Mesenchymal stem cell (in vitro differentiated cells and primary cell): ENCODE results near the gene PTPRN2.

Source experiments
- DNase-seq: peaks from one replicate; pipeline ENCODE4 v3.0.0-alpha.2; 2013
- H2AFZ ChIP-seq: one replicate; pipeline ENCODE4 v1.6.1; 2013; ENCODE audit warnings: low read depth, mild to moderate bottlenecking, control low read depth, inconsistent platforms, low read length, moderate library complexity
- H2AK5ac ChIP-seq: 2 replicates; pipeline ENCODE4 v1.6.1; 2013; ENCODE audit warnings: low read length, moderate library complexity, mild to moderate bottlenecking, inconsistent platforms; ENCODE audit not compliant: severe bottlenecking
- H2BK120ac ChIP-seq: one replicate; pipeline ENCODE4 v1.6.1; 2013; ENCODE audit warnings: low read depth, mild to moderate bottlenecking, inconsistent platforms, low read length, moderate library complexity
- H2BK12ac ChIP-seq, 2 experiments: one replicate each; pipeline ENCODE4 v1.6.1; 2013; ENCODE audit warnings: inconsistent platforms in 2 of 2, low read length in 2 of 2, mild to moderate bottlenecking in 2 of 2, moderate library complexity in 2 of 2, control low read depth in 1 of 2
- H2BK15ac ChIP-seq: one replicate; pipeline ENCODE4 v1.6.1; 2013; ENCODE audit warnings: mild to moderate bottlenecking, low read depth, inconsistent platforms; ENCODE audit not compliant: poor library complexity, severe bottlenecking
- H2BK5ac ChIP-seq: 2 replicates; pipeline ENCODE4 v1.6.1; 2013; ENCODE audit warnings: low read depth, mild to moderate bottlenecking, low read length, control low read depth, inconsistent platforms; ENCODE audit not compliant: poor library complexity, severe bottlenecking
- H3K14ac ChIP-seq, 2 experiments: one replicate each; pipeline ENCODE4 v1.6.1; 2013; ENCODE audit warnings: inconsistent platforms in 2 of 2, low read length in 2 of 2, control low read depth in 1 of 2, mild to moderate bottlenecking in 1 of 2, moderate library complexity in 1 of 2
- H3K18ac ChIP-seq, 2 experiments: one replicate each; pipeline ENCODE4 v1.6.1; 2013; ENCODE audit warnings: inconsistent platforms in 2 of 2, low read length in 2 of 2, control low read depth in 1 of 2, low read depth in 1 of 2, mild to moderate bottlenecking in 1 of 2
- H3K23ac ChIP-seq, 2 experiments: one replicate each; pipeline ENCODE4 v1.6.1; 2013; ENCODE audit warnings: inconsistent platforms in 2 of 2, low read length in 2 of 2, mild to moderate bottlenecking in 2 of 2, moderate library complexity in 2 of 2, control low read depth in 1 of 2
- H3K27ac ChIP-seq: 2 replicates; pipeline ENCODE4 v1.5.1; 2013; ENCODE audit warnings: mild to moderate bottlenecking, moderate library complexity, low read length, control low read depth, inconsistent platforms; ENCODE audit not compliant: poor library complexity, severe bottlenecking
- H3K27me3 ChIP-seq, 2 experiments: 2 replicates each; pipeline versions ENCODE4 v1.6.1 to v1.7.0; 2013; ENCODE audit warnings: low read length in 2 of 2, mild to moderate bottlenecking in 2 of 2, moderate library complexity in 2 of 2, control low read depth in 1 of 2, inconsistent platforms in 1 of 2; ENCODE audit not compliant: control insufficient read depth in 1 of 2, insufficient read depth in 1 of 2
- H3K36me3 ChIP-seq, 2 experiments: 2 replicates each; pipeline versions ENCODE4 v1.6.1 to v1.7.0; 2013; ENCODE audit warnings: low read length in 2 of 2, control low read depth in 1 of 2, inconsistent platforms in 1 of 2, low read depth in 1 of 2, mild to moderate bottlenecking in 1 of 2; ENCODE audit not compliant: insufficient read depth in 2 of 2, control insufficient read depth in 1 of 2
- H3K4ac ChIP-seq, 2 experiments: one replicate each; pipeline ENCODE4 v1.6.1; 2013; ENCODE audit warnings: inconsistent platforms in 2 of 2, low read length in 2 of 2, mild to moderate bottlenecking in 2 of 2, moderate library complexity in 2 of 2, control low read depth in 1 of 2, low read depth in 1 of 2
- H3K4me1 ChIP-seq: 2 replicates; pipeline ENCODE4 v1.6.1; 2013; ENCODE audit warnings: low read depth, low read length, control low read depth; ENCODE audit not compliant: control insufficient read depth, insufficient read depth
- H3K4me2 ChIP-seq: 2 replicates; pipeline ENCODE4 v1.6.1; 2013; ENCODE audit warnings: low read length, mild to moderate bottlenecking, inconsistent platforms; ENCODE audit not compliant: poor library complexity, severe bottlenecking
- H3K4me3 ChIP-seq, 2 experiments: 2 replicates each; pipeline versions ENCODE4 v1.5.1 to v1.7.0; 2013; ENCODE audit warnings: low read length in 2 of 2, mild to moderate bottlenecking in 2 of 2, control low read depth in 1 of 2, low read depth in 1 of 2; ENCODE audit not compliant: insufficient read depth in 1 of 2
- H3K79me1 ChIP-seq: replicated peaks from 2 replicates; pipeline ENCODE4 v1.6.1; 2013; ENCODE audit warnings: mild to moderate bottlenecking, control low read depth, low read length, inconsistent platforms; ENCODE audit not compliant: poor library complexity, severe bottlenecking
- H3K9ac ChIP-seq: 2 replicates; pipeline ENCODE4 v1.7.0; 2013; ENCODE audit warnings: mild to moderate bottlenecking, low read length, moderate library complexity
- H3K9me3 ChIP-seq: 2 replicates; pipeline ENCODE4 v1.7.0; 2013; ENCODE audit warnings: mild to moderate bottlenecking, low read length; ENCODE audit not compliant: control insufficient read depth
- H4K8ac ChIP-seq: one replicate; pipeline ENCODE4 v1.6.1; 2013; ENCODE audit warnings: inconsistent platforms, mild to moderate bottlenecking, low read length, moderate library complexity
- H4K91ac ChIP-seq: one replicate; pipeline ENCODE4 v1.6.1; 2013; ENCODE audit warnings: mild to moderate bottlenecking, low read length, inconsistent platforms
- WGBS: methylation state at CpG from one replicate; pipeline ENCODE4 v1.1.7; 2013; ENCODE audit warnings: mixed read lengths; 5-methylcytosine and 5-hydroxymethylcytosine counted together

PTPRN2 gene

GRCh38 chr7:157602156-157602555, 985.5 kb downstream of the PTPRN2 start:
- H3K27ac ChIP-seq, result no peak overlapping the region
- H4K91ac ChIP-seq, result no peak overlapping the region
- H3K79me1 ChIP-seq, result no peaks in the 10 kb centered on the region
- no peak overlapping the region for H2BK12ac ChIP-seq
- H4K8ac ChIP-seq, result no peak overlapping the region
- H3K9ac ChIP-seq, result no peak overlapping the region
- no peak overlapping the region for H2AK5ac ChIP-seq
- H3K23ac ChIP-seq, result no peak overlapping the region
- H3K4me2 ChIP-seq, result no peak overlapping the region
- H3K27me3 ChIP-seq, result no peaks in the 10 kb centered on the region
- H3K36me3 ChIP-seq, result no peaks in the 10 kb centered on the region
- no peaks in the 10 kb centered on the region for H3K9me3 ChIP-seq
- no peak overlapping the region for H2BK15ac ChIP-seq
- no peak overlapping the region for H3K18ac ChIP-seq
- H3K14ac ChIP-seq, result no peak overlapping the region
- no peak overlapping the region for H3K4ac ChIP-seq
- H3K4me1 ChIP-seq, result no peaks in the 10 kb centered on the region
- H2BK5ac ChIP-seq, result no peak overlapping the region
- no peak overlapping the region for H2AFZ ChIP-seq
- WGBS, result 91% methylated on average over 15 of the region's 15 CpGs
- no peak for DNase-seq
- H2BK120ac ChIP-seq, result no peak overlapping the region
- no peak overlapping the region for H3K4me3 ChIP-seq

- H3K36me3 ChIP-seq, result no peaks in the 10 kb centered on the region
- no peak overlapping the region for H2AK5ac ChIP-seq
- H2AFZ ChIP-seq, result peak overlapping the region; percentile 20
- no peaks in the 10 kb centered on the region for H3K79me1 ChIP-seq
- H3K27ac ChIP-seq, result no peak overlapping the region
- H2BK15ac ChIP-seq, result no peak overlapping the region
- H2BK120ac ChIP-seq, result no peak overlapping the region
- no peaks in the 10 kb centered on the region for H3K4me1 ChIP-seq
- H3K4me3 ChIP-seq, result no peak overlapping the region
- H3K27me3 ChIP-seq, result no peaks in the 10 kb centered on the region
- H2BK12ac ChIP-seq, result no peak overlapping the region
- 78% methylated on average over 11 of the region's 11 CpGs for WGBS
- H3K4me2 ChIP-seq, result no peak overlapping the region
- H3K9ac ChIP-seq, result no peak overlapping the region
- no peaks in the 10 kb centered on the region for H3K9me3 ChIP-seq
- H4K91ac ChIP-seq, result no peak overlapping the region
- H3K14ac ChIP-seq, result no peak overlapping the region
- H4K8ac ChIP-seq, result no peak overlapping the region
- no peak overlapping the region for H3K4ac ChIP-seq
- no peak overlapping the region for H2BK5ac ChIP-seq
- no peak for DNase-seq
- no peak overlapping the region for H3K18ac ChIP-seq
- H3K23ac ChIP-seq, result no peak overlapping the region
These were observed 986.1 kb downstream of the PTPRN2 start for GRCh38 chr7:157601530-157601929.

- Histone ChIP-seq H2BK15ac (no peak overlapping the region), H3K36me3 (no peaks in the 10 kb centered on the region), H3K18ac (no peak overlapping the region), H2AK5ac (no peak overlapping the region), H2BK12ac (no peak overlapping the region), H3K27ac (no peak overlapping the region), H3K4me3 (no peak overlapping the region), H2BK5ac (no peak overlapping the region), H3K4me1 (no peaks in the 10 kb centered on the region), H3K14ac (no peak overlapping the region), H4K91ac (no peak overlapping the region), H3K27me3 (no peaks in the 10 kb centered on the region), H3K9me3 (no peaks in the 10 kb centered on the region), H4K8ac (no peak overlapping the region), H3K4ac (no peak overlapping the region), H2AFZ (no peak overlapping the region), H2BK120ac (no peak overlapping the region), H3K4me2 (no peak overlapping the region), H3K23ac (no peak overlapping the region), H3K79me1 (no peaks in the 10 kb centered on the region), H3K9ac (no peak overlapping the region)
- 70% methylated on average over 4 of the region's 4 CpGs for WGBS
- no peak for DNase-seq
These were observed 988.1 kb downstream of the PTPRN2 start for GRCh38 chr7:157599491-157599890.

- Histone ChIP-seq H4K91ac (no peak overlapping the region), H2BK15ac (no peak overlapping the region), H2BK120ac (no peak overlapping the region), H2AFZ (no peak overlapping the region), H3K4me1 (no peaks in the 10 kb centered on the region), H3K9ac (no peak overlapping the region), H2BK5ac (no peak overlapping the region), H3K4me2 (no peak overlapping the region), H2AK5ac (no peak overlapping the region), H3K18ac (no peak overlapping the region), H3K14ac (no peak overlapping the region), H2BK12ac (no peak overlapping the region), H3K23ac (no peak overlapping the region), H3K27ac (no peak overlapping the region), H3K36me3 (no peaks in the 10 kb centered on the region), H3K4ac (no peak overlapping the region), H4K8ac (no peak overlapping the region), H3K9me3 (no peaks in the 10 kb centered on the region), H3K27me3 (no peaks in the 10 kb centered on the region), H3K4me3 (no peak overlapping the region), H3K79me1 (no peaks in the 10 kb centered on the region)
- DNase-seq, result no peak
- WGBS, result 56% methylated on average over 1 of the region's 7 CpGs
These were observed 990.1 kb downstream of the PTPRN2 start for GRCh38 chr7:157597562-157597961.
